Measurements from ENCODE around the gene LDB2. TPM values are rescaled to one million over a fixed set of nuclear protein-coding genes. Genes with fewer than 3 reads are reported as not detected.

The LDB2 gene
- total and polyA plus RNA-seq, 2 donors (not counting 1 experiment from before 2014, with no cell fraction given): 41.6 to 78.3 TPM

DNA sequence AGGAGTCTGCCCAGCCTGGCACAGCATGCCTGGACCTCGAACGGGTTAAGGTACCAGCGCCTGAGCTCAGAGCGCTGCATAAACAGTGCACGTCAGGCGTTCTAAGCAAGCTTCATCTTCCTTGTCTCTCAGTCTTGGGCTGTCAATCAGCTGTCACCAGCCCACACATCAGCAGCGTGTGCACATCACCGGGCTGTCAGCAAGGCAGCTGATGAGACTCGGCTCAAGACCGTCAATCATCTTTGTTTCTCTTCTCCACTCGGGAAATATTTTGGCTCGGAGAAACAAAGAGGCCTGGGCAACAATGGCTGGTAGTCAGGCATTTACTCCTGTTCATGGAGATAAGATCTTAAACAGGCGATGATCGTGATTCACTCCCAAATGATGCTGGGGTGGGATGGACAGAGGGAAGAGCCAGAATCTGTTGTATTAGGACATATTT, 141.3 kb downstream of the LDB2 start:
- H3K27me3 ChIP-seq (ENCODE audit: control insufficient read depth, insufficient read depth, low read length): no peaks in the 10 kb centered on the region
- no peak overlapping the region for H3K9ac ChIP-seq (ENCODE audit: insufficient read depth, low read length)
- H3K27ac ChIP-seq (ENCODE audit: insufficient read depth, low read length): no peak overlapping the region
- H3K36me3 ChIP-seq (ENCODE audit: control insufficient read depth, insufficient read depth, low read length): no peaks in the 10 kb centered on the region
- no peaks in the 10 kb centered on the region for H3K79me2 ChIP-seq (ENCODE audit: control insufficient read depth, insufficient read depth, low read length)
- H3K4me2 ChIP-seq (ENCODE audit: extremely low read depth, insufficient read depth, low read length): peak overlapping the region; percentile 69
- no peaks in the 10 kb centered on the region for H3K9me3 ChIP-seq (ENCODE audit: control insufficient read depth, insufficient read depth, low read depth, low read length)
- TF ChIP-seq, protein P1, sequence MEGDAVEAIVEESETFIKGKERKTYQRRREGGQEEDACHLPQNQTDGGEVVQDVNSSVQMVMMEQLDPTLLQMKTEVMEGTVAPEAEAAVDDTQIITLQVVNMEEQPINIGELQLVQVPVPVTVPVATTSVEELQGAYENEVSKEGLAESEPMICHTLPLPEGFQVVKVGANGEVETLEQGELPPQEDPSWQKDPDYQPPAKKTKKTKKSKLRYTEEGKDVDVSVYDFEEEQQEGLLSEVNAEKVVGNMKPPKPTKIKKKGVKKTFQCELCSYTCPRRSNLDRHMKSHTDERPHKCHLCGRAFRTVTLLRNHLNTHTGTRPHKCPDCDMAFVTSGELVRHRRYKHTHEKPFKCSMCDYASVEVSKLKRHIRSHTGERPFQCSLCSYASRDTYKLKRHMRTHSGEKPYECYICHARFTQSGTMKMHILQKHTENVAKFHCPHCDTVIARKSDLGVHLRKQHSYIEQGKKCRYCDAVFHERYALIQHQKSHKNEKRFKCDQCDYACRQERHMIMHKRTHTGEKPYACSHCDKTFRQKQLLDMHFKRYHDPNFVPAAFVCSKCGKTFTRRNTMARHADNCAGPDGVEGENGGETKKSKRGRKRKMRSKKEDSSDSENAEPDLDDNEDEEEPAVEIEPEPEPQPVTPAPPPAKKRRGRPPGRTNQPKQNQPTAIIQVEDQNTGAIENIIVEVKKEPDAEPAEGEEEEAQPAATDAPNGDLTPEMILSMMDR (conservative IDR thresholded peaks at IDR 0.05 in 1 of 2, IDR thresholded peaks at IDR 0.05 in 1 of 2; ENCODE audit: low read depth in 1 of 2, low read length in 2 of 2): no peak
- TF ChIP-seq EZH2 (IDR thresholded peaks at IDR 0.05; ENCODE audit: low read length, missing control alignments): no peak
- H4K20me1 ChIP-seq (ENCODE audit: control insufficient read depth, extremely low read depth, insufficient read depth, low read length): no peaks in the 10 kb centered on the region
- no peaks in the 10 kb centered on the region for H3K4me1 ChIP-seq (ENCODE audit: control insufficient read depth, extremely low read depth, insufficient read depth, low read length)
- peak in 1 of 2 donors; percentile 82 for DNase-seq (ENCODE audit: low read depth in 2 of 2)
- H2AFZ ChIP-seq (ENCODE audit: low read length): peak overlapping the region; percentile 4
- H3K4me3 ChIP-seq (replicated peaks in 1 of 4; ENCODE audit: control extremely low read depth in 1 of 4, insufficient read depth in 1 of 4, low read depth in 3 of 4, low read length in 4 of 4): no peak overlapping the region

DNA sequence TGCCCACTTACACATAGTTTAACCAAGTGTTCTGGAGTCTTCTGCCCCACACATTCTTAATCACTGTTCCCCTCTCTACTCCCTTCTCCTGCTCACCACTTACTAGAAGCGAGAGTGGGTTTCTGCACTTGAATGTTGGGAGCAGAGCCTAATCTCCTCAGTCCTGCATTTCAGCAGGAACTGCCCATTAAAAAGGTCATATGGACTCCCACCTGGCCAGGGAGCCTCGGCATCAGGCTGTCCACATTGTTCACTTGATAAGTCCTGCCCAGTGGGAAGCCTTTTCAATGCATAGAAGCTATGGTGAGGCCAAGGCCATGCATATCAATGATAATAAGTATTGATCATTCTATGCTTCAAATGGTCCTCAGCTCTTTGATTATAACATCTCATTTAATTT, 144.3 kb downstream of the LDB2 start:
- TF ChIP-seq, protein P1 (conservative IDR thresholded peaks at IDR 0.05 in 1 of 2, IDR thresholded peaks at IDR 0.05 in 1 of 2; ENCODE audit: low read depth in 1 of 2, low read length in 2 of 2): no peak
- no peak for TF ChIP-seq EZH2 (IDR thresholded peaks at IDR 0.05; ENCODE audit: low read length, missing control alignments)
- Histone ChIP-seq H3K4me1 (ENCODE audit: control insufficient read depth, extremely low read depth, insufficient read depth, low read length) (no peaks in the 10 kb centered on the region), H3K4me2 (ENCODE audit: extremely low read depth, insufficient read depth, low read length) (no peak overlapping the region), H3K27ac (ENCODE audit: insufficient read depth, low read length) (no peak overlapping the region), H3K9me3 (ENCODE audit: control insufficient read depth, insufficient read depth, low read depth, low read length) (no peaks in the 10 kb centered on the region), H2AFZ (ENCODE audit: low read length) (no peak overlapping the region), H3K27me3 (ENCODE audit: control insufficient read depth, insufficient read depth, low read length) (no peaks in the 10 kb centered on the region), H4K20me1 (ENCODE audit: control insufficient read depth, extremely low read depth, insufficient read depth, low read length) (no peaks in the 10 kb centered on the region), H3K36me3 (ENCODE audit: control insufficient read depth, insufficient read depth, low read length) (no peaks in the 10 kb centered on the region), H3K79me2 (ENCODE audit: control insufficient read depth, insufficient read depth, low read length) (no peaks in the 10 kb centered on the region), H3K4me3 (replicated peaks in 1 of 4; ENCODE audit: control extremely low read depth in 1 of 4, insufficient read depth in 1 of 4, low read depth in 3 of 4, low read length in 4 of 4) (no peak overlapping the region), H3K9ac (ENCODE audit: insufficient read depth, low read length) (no peak overlapping the region)
- no peak for DNase-seq (ENCODE audit: low read depth in 2 of 2)

DNA sequence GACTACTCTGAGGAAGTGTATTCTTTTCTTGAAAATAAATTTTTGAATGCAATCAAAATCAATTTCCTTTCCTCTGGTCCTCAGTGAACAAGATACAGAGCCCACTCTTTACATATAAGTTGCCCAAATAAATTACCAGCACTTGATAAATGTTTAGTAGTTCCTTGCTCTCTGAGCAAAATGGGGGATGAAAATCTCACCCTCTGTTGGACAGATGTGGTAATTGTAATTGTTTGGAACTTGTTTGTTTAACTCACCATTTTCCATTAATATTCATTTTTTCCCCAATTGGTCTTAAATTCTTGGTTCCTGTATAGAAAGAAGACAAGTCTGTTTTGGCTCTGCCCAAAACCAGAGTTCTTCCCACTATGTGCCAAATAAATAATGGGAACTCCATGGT, 146.3 kb downstream of the LDB2 start:
- Histone ChIP-seq H3K4me2 (ENCODE audit: extremely low read depth, insufficient read depth, low read length) (no peak overlapping the region), H3K9ac (ENCODE audit: insufficient read depth, low read length) (no peak overlapping the region)
- DNase-seq (ENCODE audit: low read depth in 2 of 2): peak in 1 of 2 donors; percentile 45

More for the DNA sequence above, 146.3 kb downstream of the LDB2 start:
- H3K9me3 ChIP-seq (ENCODE audit: control insufficient read depth, insufficient read depth, low read depth, low read length): no peaks in the 10 kb centered on the region
- TF ChIP-seq EZH2 (IDR thresholded peaks at IDR 0.05; ENCODE audit: low read length, missing control alignments): no peak
- TF ChIP-seq, protein P1 (conservative IDR thresholded peaks at IDR 0.05 in 1 of 2, IDR thresholded peaks at IDR 0.05 in 1 of 2; ENCODE audit: low read depth in 1 of 2, low read length in 2 of 2): peak in 1 of 2 donors; percentile 45
- H3K27me3 ChIP-seq (ENCODE audit: control insufficient read depth, insufficient read depth, low read length): no peaks in the 10 kb centered on the region
- no peak overlapping the region for H3K27ac ChIP-seq (ENCODE audit: insufficient read depth, low read length)
- no peaks in the 10 kb centered on the region for H3K79me2 ChIP-seq (ENCODE audit: control insufficient read depth, insufficient read depth, low read length)
- no peak overlapping the region for H2AFZ ChIP-seq (ENCODE audit: low read length)
- no peak overlapping the region for H3K4me3 ChIP-seq (replicated peaks in 1 of 4; ENCODE audit: control extremely low read depth in 1 of 4, insufficient read depth in 1 of 4, low read depth in 3 of 4, low read length in 4 of 4)
- no peaks in the 10 kb centered on the region for H3K36me3 ChIP-seq (ENCODE audit: control insufficient read depth, insufficient read depth, low read length)
- no peaks in the 10 kb centered on the region for H3K4me1 ChIP-seq (ENCODE audit: control insufficient read depth, extremely low read depth, insufficient read depth, low read length)
- H4K20me1 ChIP-seq (ENCODE audit: control insufficient read depth, extremely low read depth, insufficient read depth, low read length): no peaks in the 10 kb centered on the region
